ENCODE measurements around the gene DYNLRB2. TPM values are rescaled to one million over a fixed set of nuclear protein-coding genes. Genes with fewer than 3 reads are reported as not detected.

The DYNLRB2 gene
- polyA plus RNA-seq, 1 of the 3 experiments (the other 2 are of a cell fraction) = 0.44 TPM

DNA sequence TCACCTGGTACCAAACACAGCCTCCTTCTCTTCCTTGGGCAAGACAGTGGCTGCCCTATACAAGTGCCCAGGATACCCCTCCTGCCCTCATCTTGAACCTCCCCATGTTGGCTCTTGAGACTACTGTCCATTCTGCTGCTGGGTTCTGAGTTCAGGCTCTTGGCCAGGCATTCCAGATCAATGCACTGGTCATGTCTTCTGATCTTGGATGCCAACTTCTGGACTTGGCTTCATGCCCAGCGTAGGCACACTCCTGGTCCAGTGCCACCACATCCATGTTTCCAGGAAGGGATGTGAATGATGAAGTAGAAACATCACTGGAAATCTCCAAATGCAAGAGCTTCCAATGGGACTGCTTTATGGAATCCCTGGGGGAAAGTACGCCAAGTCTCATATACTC, 51.5 kb downstream of the DYNLRB2 start (continued):
- TF ChIP-seq, protein P1, sequence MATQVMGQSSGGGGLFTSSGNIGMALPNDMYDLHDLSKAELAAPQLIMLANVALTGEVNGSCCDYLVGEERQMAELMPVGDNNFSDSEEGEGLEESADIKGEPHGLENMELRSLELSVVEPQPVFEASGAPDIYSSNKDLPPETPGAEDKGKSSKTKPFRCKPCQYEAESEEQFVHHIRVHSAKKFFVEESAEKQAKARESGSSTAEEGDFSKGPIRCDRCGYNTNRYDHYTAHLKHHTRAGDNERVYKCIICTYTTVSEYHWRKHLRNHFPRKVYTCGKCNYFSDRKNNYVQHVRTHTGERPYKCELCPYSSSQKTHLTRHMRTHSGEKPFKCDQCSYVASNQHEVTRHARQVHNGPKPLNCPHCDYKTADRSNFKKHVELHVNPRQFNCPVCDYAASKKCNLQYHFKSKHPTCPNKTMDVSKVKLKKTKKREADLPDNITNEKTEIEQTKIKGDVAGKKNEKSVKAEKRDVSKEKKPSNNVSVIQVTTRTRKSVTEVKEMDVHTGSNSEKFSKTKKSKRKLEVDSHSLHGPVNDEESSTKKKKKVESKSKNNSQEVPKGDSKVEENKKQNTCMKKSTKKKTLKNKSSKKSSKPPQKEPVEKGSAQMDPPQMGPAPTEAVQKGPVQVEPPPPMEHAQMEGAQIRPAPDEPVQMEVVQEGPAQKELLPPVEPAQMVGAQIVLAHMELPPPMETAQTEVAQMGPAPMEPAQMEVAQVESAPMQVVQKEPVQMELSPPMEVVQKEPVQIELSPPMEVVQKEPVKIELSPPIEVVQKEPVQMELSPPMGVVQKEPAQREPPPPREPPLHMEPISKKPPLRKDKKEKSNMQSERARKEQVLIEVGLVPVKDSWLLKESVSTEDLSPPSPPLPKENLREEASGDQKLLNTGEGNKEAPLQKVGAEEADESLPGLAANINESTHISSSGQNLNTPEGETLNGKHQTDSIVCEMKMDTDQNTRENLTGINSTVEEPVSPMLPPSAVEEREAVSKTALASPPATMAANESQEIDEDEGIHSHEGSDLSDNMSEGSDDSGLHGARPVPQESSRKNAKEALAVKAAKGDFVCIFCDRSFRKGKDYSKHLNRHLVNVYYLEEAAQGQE (IDR thresholded peaks at IDR 0.05; ENCODE audit: low read depth, low read length) = no peak
- TF ChIP-seq RCOR1 (IDR thresholded peaks at IDR 0.05; ENCODE audit: low read length) (no peak), TCF12 (IDR thresholded peaks at IDR 0.05) (no peak), GATA2 (CRISPR knock-in tag; IDR thresholded peaks at IDR 0.05) (no peak), EZH2phosphoT487 (IDR thresholded peaks at IDR 0.05; ENCODE audit: borderline replicate concordance, low read depth) (no peak), POLR2AphosphoS5 (IDR thresholded peaks at IDR 0.05; ENCODE audit: low read depth, low read length) (no peak), SMC3 (IDR thresholded peaks at IDR 0.05; ENCODE audit: low read depth, low read length) (no peak)
- TF ChIP-seq, protein P2, sequence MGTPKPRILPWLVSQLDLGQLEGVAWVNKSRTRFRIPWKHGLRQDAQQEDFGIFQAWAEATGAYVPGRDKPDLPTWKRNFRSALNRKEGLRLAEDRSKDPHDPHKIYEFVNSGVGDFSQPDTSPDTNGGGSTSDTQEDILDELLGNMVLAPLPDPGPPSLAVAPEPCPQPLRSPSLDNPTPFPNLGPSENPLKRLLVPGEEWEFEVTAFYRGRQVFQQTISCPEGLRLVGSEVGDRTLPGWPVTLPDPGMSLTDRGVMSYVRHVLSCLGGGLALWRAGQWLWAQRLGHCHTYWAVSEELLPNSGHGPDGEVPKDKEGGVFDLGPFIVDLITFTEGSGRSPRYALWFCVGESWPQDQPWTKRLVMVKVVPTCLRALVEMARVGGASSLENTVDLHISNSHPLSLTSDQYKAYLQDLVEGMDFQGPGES (IDR thresholded peaks at IDR 0.05; ENCODE audit: low read depth, low read length) = no peak
- TF ChIP-seq, protein P3, sequence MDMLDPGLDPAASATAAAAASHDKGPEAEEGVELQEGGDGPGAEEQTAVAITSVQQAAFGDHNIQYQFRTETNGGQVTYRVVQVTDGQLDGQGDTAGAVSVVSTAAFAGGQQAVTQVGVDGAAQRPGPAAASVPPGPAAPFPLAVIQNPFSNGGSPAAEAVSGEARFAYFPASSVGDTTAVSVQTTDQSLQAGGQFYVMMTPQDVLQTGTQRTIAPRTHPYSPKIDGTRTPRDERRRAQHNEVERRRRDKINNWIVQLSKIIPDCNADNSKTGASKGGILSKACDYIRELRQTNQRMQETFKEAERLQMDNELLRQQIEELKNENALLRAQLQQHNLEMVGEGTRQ (IDR thresholded peaks at IDR 0.05; ENCODE audit: borderline replicate concordance, low read depth, low read length) = no peak

DNA sequence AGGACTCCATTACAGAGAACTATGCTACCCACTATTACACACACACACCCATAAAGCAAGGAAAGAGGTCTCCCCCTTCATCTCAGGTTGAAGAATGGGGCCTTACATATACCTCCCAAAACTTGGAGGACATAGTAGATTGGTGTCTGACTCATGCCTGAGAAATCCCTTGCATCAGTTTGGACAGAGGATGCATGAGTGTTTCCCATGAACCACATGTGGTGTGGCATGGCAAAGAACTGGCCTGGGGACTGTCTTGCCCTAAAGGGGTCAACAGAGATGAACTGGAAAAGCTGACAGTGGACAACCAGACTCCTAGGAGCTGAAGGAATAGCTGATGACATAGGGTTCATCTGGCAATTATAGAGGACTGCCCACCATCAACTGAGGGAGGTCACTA, 54.0 kb downstream of the DYNLRB2 start:
- no peaks in the 10 kb centered on the region for H3K36me3 ChIP-seq (replicated peaks in 1 of 2; ENCODE audit: control insufficient read depth in 1 of 2, insufficient read depth in 2 of 2, low read length in 1 of 2)
- CTCF ChIA-PET = no interaction called here
- no peak overlapping the region for H3K27ac ChIP-seq (ENCODE audit: low read depth in 2 of 2, low read length in 1 of 2)
- no peaks in the 10 kb centered on the region for H3K4me1 ChIP-seq (ENCODE audit: control insufficient read depth in 1 of 2, insufficient read depth in 2 of 2, low read depth in 1 of 2, low read length in 1 of 2)
- H3K9me3 ChIP-seq = no peaks in the 10 kb centered on the region
- H2AFZ ChIP-seq (ENCODE audit: low read depth) = no peak overlapping the region
- no peaks in the 10 kb centered on the region for H4K20me1 ChIP-seq (ENCODE audit: insufficient read depth)
- H3K9ac ChIP-seq = no peak overlapping the region
- no peaks in the 10 kb centered on the region for H3F3A ChIP-seq (replicated peaks; ENCODE audit: insufficient read depth)
- POLR2A ChIA-PET = no interaction called here
- H3K27me3 ChIP-seq (ENCODE audit: insufficient read depth) = no peaks in the 10 kb centered on the region
- no peak overlapping the region for H3K4me3 ChIP-seq (ENCODE audit: low read depth in 2 of 2, low read length in 1 of 2)
- no peaks in the 10 kb centered on the region for H3K79me2 ChIP-seq (ENCODE audit: insufficient read depth)
- DNase-seq = no peak
- no peaks in the 10 kb centered on the region for H3K9me2 ChIP-seq
- no peak overlapping the region for H3K4me2 ChIP-seq
- no peak for TF ChIP-seq CHD2 (IDR thresholded peaks at IDR 0.05; ENCODE audit: low read length, partially characterized antibody)
- no peak for TF ChIP-seq TAF1 (IDR thresholded peaks at IDR 0.05; ENCODE audit: borderline replicate concordance, low read depth, low read length)
- TF ChIP-seq, protein P2 (IDR thresholded peaks at IDR 0.05; ENCODE audit: low read depth, low read length) = no peak
- TF ChIP-seq TEAD4 (IDR thresholded peaks at IDR 0.05; ENCODE audit: borderline replicate concordance, insufficient read depth) = no peak
- TF ChIP-seq GABPA (IDR thresholded peaks at IDR 0.05; ENCODE audit: low read depth) = no peak
- TF ChIP-seq JUND (IDR thresholded peaks at IDR 0.05) = no peak
- TF ChIP-seq, protein P4, sequence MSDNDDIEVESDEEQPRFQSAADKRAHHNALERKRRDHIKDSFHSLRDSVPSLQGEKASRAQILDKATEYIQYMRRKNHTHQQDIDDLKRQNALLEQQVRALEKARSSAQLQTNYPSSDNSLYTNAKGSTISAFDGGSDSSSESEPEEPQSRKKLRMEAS (IDR thresholded peaks at IDR 0.05; ENCODE audit: low read depth) = no peak
- TF ChIP-seq, protein P5, sequence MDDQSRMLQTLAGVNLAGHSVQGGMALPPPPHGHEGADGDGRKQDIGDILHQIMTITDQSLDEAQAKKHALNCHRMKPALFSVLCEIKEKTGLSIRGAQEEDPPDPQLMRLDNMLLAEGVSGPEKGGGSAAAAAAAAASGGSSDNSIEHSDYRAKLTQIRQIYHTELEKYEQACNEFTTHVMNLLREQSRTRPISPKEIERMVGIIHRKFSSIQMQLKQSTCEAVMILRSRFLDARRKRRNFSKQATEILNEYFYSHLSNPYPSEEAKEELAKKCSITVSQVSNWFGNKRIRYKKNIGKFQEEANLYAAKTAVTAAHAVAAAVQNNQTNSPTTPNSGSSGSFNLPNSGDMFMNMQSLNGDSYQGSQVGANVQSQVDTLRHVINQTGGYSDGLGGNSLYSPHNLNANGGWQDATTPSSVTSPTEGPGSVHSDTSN (IDR thresholded peaks at IDR 0.05) = no peak
- no peak for TF ChIP-seq RXRA (IDR thresholded peaks at IDR 0.05; ENCODE audit: borderline replicate concordance, low read depth)
- TF ChIP-seq, protein P6, sequence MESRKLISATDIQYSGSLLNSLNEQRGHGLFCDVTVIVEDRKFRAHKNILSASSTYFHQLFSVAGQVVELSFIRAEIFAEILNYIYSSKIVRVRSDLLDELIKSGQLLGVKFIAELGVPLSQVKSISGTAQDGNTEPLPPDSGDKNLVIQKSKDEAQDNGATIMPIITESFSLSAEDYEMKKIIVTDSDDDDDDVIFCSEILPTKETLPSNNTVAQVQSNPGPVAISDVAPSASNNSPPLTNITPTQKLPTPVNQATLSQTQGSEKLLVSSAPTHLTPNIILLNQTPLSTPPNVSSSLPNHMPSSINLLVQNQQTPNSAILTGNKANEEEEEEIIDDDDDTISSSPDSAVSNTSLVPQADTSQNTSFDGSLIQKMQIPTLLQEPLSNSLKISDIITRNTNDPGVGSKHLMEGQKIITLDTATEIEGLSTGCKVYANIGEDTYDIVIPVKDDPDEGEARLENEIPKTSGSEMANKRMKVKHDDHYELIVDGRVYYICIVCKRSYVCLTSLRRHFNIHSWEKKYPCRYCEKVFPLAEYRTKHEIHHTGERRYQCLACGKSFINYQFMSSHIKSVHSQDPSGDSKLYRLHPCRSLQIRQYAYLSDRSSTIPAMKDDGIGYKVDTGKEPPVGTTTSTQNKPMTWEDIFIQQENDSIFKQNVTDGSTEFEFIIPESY (IDR thresholded peaks at IDR 0.05; ENCODE audit: borderline replicate concordance, low read depth) = no peak
- no peak for TF ChIP-seq MXI1 (IDR thresholded peaks at IDR 0.05; ENCODE audit: low read depth, low read length)
- TF ChIP-seq, protein P7, sequence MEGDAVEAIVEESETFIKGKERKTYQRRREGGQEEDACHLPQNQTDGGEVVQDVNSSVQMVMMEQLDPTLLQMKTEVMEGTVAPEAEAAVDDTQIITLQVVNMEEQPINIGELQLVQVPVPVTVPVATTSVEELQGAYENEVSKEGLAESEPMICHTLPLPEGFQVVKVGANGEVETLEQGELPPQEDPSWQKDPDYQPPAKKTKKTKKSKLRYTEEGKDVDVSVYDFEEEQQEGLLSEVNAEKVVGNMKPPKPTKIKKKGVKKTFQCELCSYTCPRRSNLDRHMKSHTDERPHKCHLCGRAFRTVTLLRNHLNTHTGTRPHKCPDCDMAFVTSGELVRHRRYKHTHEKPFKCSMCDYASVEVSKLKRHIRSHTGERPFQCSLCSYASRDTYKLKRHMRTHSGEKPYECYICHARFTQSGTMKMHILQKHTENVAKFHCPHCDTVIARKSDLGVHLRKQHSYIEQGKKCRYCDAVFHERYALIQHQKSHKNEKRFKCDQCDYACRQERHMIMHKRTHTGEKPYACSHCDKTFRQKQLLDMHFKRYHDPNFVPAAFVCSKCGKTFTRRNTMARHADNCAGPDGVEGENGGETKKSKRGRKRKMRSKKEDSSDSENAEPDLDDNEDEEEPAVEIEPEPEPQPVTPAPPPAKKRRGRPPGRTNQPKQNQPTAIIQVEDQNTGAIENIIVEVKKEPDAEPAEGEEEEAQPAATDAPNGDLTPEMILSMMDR (IDR thresholded peaks at IDR 0.05) = no peak

Measured in SK-N-SH (cell line).